T47D (cell line): Measurements from ENCODE around the gene RIPOR2.
"Not testable (repeated sequence)": the region's sequence is repeated elsewhere in the genome, so short reads cannot be mapped to it uniquely, and the experiment has no call there.

Experiments used
- DNase-seq, 2 experiments: peaks; one replicate each; pipeline versions ENCODE4 v3.0.0 to v3.0.0-alpha.2; 2011 to 2012; ENCODE audit warnings: low read depth in 1 of 2, low spot score in 1 of 2
- JUND ChIP-seq: IDR thresholded peaks from 2 replicates; pipeline ENCODE4 v1.6.1; 2012; ENCODE audit warnings: low read depth
- in situ Hi-C: cut with HindIII; loops from 2 replicates; pipeline ENCODE4 v1.10.0; 2016; ENCODE audit warnings: low sequenced_read_pairs, low pct_unique_long_range_greater_than_20kb

The RIPOR2 gene

DNA sequence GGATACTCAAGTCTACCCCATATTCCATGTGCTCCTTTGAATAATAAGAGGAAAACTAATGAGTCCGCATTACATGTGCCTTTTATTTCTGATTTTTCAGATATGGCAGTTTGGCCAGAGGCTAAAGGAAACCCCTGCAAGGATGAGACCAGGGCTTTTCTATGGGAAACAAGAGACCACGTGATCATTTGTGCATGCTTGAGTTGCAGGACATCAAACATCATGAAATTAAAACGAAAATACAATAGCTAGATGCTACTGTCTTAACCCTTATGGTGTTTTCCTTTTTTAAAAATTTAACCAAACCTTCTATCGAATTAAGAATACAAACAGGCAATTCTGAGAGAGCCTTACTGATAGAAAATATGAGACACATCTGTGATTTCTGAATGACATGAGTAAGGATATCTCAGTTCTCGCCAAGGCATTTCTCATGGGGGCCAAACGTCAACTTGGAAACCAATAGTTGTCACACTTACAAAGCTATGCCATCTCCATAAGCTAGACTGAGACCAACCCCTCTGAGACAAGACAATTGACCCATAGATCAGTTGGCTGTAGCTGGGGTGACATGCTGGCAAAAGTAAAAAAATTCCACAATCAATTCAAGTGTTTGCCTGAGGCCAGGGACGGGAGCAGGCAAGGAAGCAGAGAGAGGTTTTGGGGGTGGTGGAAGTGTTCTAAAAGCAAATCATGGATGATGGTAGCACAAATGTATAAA, 52.8 kb downstream of the RIPOR2 start:
- no peak for TF ChIP-seq JUND
- DNase-seq, result no peak
- in situ Hi-C loops, result no loop called here

GRCh38 chr6:24882295-24882694, 53.5 kb downstream of the RIPOR2 start:
- TF ChIP-seq JUND, result peak; percentile 39; the same call in 1 of the 2 replicates
- peak in 1 of 2 experiments; percentile 45 for DNase-seq

GRCh38 chr6:24881376-24881775, 54.4 kb downstream of the RIPOR2 start:
- no peak for DNase-seq
- no peak for TF ChIP-seq JUND
- in situ Hi-C loops, result no loop called here

More at GRCh38 chr6:24882295-24882694, 53.5 kb downstream of the RIPOR2 start:
- in situ Hi-C loops, result no loop called here

GRCh38 chr6:24880451-24880850, 55.3 kb downstream of the RIPOR2 start:
- in situ Hi-C loops, result no loop called here
- no peak for TF ChIP-seq JUND
- DNase-seq, result no peak

DNA sequence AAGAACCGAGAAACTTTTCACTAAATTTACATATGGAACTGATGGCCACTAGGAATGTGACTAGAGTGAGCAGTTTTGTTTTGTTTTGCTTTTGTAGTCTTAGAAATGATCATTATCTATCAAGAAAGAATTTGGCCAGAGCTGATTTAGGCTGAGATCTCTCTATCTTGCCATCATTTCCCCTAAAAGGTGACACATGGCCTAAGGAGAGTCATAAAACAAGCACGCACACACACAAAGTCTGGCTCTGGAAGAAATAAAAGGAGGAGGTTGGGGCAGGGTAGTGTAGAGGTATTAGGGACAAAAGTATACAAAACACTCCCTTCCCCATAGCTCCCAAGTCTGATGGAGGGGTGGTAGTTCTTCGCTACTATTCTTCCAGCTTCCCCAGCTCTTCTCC, 56.4 kb downstream of the RIPOR2 start:
- in situ Hi-C loops, result no loop called here
- TF ChIP-seq JUND, result no peak
- DNase-seq, result peak in 1 of 2 experiments; percentile 14

GRCh38 chr6:24877747-24878146, 58.0 kb downstream of the RIPOR2 start:
- in situ Hi-C loops, result not testable (repeated sequence)

DNA sequence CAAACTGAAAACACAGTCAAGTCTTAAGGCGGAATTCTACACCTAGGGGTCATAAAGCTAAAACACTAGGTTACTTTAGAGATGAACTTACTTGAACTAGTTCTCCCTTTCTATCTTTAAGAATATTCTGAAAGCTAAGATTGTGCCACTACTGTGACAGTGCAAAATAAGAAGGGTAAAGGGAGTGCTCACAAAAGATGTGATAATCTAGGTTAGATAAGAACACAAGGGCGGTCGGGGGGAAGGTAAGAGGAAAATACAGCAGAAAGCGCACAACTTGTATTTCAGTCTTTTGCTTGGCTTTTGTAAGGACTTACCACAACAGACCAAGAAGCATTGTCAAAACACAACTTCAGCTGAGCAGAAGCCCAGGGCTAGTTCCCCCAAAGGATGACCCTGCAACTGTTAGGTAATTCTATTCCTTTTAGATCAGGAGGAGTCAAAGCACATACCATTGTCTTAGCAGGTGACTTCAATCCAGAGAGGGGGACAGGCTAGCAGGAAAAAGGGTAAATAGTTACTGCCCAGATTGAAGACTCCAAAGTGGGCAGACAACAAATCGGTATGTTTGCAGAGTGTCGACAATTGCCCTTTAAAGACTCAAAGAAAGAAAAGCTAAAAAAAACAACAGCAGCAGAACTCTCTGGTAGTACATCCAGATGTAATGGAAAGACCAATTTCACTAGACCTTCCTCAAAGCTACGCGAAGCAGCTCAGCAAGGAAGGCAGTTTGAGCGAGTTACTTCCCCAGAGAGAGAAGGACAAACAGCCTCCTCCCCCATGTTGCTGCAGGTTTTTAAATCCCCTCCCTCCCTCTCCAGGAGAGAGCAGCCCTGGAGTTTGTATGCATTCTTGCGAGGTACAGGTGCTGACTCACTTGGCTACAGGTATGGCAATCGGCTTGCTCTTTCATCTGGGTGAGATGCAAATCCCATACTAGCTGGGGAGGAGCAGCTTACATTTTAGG, 59.0 kb downstream of the RIPOR2 start:
- no peak for TF ChIP-seq JUND
- in situ Hi-C loops, result no loop called here
- no peak for DNase-seq

More at GRCh38 chr6:24877747-24878146, 58.0 kb downstream of the RIPOR2 start:
- not testable (repeated sequence) for DNase-seq

GRCh38 chr6:24875534-24875901, 60.2 kb downstream of the RIPOR2 start:
- in situ Hi-C loops, result no loop called here
- no peak for TF ChIP-seq JUND
- no peak for DNase-seq

GRCh38 chr6:24874776-24875533, 60.8 kb downstream of the RIPOR2 start:
- TF ChIP-seq JUND, result no peak
- in situ Hi-C loops, result no loop called here
- no peak for DNase-seq

- no peak for TF ChIP-seq JUND
- DNase-seq, result no peak
Measured at GRCh38 chr6:24874128-24874527, 61.6 kb downstream of the RIPOR2 start.

DNA sequence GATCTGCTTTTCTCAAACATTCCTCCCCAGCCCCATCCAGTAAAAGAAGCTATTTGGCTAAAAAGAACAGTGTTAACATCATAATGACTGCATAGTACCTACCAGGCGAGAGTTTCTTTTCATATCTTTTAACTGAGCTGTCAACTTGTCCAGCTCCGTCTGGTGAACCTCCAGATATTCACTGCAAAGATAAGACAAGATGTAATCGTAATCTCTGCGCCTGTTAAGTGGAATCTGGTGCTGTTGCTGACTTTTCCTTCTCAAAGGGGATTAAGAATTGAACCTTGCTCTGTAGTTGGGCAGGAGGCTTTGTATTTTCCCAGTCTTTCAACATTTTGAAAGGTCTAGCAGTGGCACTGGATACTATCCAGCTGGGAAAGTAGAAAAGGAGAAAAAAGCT, 63.0 kb downstream of the RIPOR2 start:
- DNase-seq, result no peak
- in situ Hi-C loops, result no loop called here
- no peak for TF ChIP-seq JUND

More at GRCh38 chr6:24874128-24874527, 61.6 kb downstream of the RIPOR2 start:
- in situ Hi-C loops, result no loop called here

DNA sequence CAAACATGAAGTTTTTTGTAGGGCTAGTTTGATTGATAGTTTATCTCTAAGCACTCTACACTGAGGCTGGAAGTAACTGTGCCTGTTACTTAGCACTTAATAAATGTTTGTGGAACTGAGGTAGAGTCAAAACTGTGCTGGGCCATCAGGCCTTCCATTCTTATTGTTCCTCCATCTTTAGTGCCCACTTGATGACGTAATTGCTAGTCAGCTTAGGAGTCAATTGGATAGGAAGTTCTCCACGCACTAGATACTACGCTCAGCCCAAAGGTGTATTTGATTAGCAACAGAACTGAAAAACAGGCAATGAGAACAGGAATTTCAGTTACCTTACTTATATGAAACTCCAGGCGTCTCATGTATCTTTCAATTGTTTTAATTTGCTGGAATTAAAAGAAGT, 67.0 kb downstream of the RIPOR2 start:
- TF ChIP-seq JUND, result no peak
- DNase-seq, result no peak
- in situ Hi-C loops, result no loop called here
